Measurements from ENCODE around the gene AMPH. TPM values are rescaled to one million over a fixed set of nuclear protein-coding genes. Genes with fewer than 3 reads are reported as not detected.
"Not testable (repeated sequence)": the region's sequence is repeated elsewhere in the genome, so short reads cannot be mapped to it uniquely, and the experiment has no call there.

The AMPH gene
- total RNA-seq, 1 donor from 2014 or later: 1.8 TPM

DNA sequence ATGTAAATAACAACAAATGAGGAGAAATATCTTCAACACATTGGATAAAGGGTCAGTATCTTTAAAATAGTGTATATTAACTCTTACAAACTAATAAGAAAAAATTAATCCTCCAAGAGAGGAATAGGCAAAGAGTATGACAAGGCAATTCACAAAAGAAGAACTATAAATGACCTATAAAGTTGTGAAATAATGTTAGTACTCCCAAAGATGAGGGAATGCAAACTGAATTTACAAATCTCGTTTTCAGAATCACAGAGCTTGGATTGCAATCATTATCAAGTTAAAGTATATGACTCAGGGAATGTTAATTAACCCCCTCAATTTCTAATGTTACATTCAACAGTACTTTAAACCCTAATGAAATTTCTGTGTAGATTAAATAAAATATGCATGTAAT is 270.4 kb downstream of the AMPH start:
- H3K27ac Mint-ChIP-seq: no peak overlapping the region
- TF ChIP-seq, protein P1, sequence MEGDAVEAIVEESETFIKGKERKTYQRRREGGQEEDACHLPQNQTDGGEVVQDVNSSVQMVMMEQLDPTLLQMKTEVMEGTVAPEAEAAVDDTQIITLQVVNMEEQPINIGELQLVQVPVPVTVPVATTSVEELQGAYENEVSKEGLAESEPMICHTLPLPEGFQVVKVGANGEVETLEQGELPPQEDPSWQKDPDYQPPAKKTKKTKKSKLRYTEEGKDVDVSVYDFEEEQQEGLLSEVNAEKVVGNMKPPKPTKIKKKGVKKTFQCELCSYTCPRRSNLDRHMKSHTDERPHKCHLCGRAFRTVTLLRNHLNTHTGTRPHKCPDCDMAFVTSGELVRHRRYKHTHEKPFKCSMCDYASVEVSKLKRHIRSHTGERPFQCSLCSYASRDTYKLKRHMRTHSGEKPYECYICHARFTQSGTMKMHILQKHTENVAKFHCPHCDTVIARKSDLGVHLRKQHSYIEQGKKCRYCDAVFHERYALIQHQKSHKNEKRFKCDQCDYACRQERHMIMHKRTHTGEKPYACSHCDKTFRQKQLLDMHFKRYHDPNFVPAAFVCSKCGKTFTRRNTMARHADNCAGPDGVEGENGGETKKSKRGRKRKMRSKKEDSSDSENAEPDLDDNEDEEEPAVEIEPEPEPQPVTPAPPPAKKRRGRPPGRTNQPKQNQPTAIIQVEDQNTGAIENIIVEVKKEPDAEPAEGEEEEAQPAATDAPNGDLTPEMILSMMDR (IDR thresholded peaks at IDR 0.05; ENCODE audit: unreplicated experiment): no peak
- H3K9me3 Mint-ChIP-seq (ENCODE audit: low read depth): no peaks in the 10 kb centered on the region
- no peaks in the 10 kb centered on the region for H3K27me3 Mint-ChIP-seq
- no peak for DNase-seq (ENCODE audit: low spot score, unreplicated experiment)
- no peaks in the 10 kb centered on the region for H3K4me1 Mint-ChIP-seq (ENCODE audit: low read depth)
- H3K36me3 Mint-ChIP-seq (ENCODE audit: insufficient read depth): no peaks in the 10 kb centered on the region
- no peak overlapping the region for H3K4me3 Mint-ChIP-seq (ENCODE audit: low read depth)

DNA sequence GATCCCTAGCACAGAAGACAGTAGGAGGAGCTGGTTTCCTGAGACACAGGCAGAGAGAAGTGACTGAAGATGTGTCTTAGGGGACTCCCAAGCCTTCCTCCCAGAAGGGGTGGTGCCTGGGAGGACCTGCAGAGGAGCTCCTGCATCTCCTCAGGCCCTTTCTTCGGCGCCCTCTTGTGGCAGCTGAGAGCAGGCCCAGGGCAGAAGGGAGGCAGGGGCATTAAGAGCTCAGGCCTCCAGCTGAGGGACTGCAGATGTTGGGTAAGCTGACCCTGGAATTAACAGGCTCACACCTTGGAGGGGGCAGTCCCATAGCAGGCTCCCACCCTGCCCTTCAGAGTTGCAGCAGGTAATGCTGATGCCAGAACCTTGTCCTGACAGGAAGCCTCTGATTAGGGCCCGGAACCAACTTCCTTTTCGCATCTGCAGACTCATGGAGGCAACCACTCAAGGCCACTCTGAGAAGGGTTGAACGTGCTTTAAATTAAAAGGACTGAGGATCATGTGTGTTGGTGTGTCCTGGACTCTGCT is 272.0 kb downstream of the AMPH start:
- H3K4me3 Mint-ChIP-seq (ENCODE audit: low read depth); H3K36me3 Mint-ChIP-seq (ENCODE audit: insufficient read depth); H3K27ac Mint-ChIP-seq; H3K9me3 Mint-ChIP-seq (ENCODE audit: low read depth); DNase-seq (ENCODE audit: low spot score, unreplicated experiment); H3K27me3 Mint-ChIP-seq; H3K4me1 Mint-ChIP-seq (ENCODE audit: low read depth): not testable (repeated sequence)
- TF ChIP-seq, protein P1 (IDR thresholded peaks at IDR 0.05; ENCODE audit: unreplicated experiment): peak; percentile 51

DNA sequence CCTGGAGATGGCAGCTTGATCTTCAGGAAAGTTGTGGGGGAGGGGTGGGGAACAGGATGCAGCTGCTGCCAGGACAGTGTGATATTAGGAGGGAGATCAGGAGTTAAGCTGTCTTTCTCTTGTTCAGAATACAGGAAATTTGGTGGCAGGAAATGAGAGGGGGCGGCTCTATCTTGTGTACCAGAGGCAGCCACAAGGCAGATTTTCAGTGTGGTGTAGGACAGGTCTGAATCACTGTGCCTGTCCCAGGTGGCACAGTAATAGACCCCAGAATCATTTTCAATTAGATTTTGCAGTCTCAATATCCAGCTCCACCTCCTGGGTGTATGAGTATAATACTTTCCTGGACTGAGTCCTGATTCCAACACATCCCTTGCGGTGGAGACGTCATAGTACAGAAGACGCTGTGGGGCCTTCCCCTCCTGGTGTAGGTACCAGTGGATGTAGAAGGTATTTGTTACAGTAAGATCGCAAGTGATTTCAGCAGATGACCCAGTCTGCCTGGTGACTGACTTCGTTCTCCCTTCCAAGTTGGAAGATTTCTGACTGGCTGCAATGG is 272.8 kb downstream of the AMPH start:
- not testable (repeated sequence) for H3K9me3 Mint-ChIP-seq (ENCODE audit: low read depth); H3K4me3 Mint-ChIP-seq (ENCODE audit: low read depth); DNase-seq (ENCODE audit: low spot score, unreplicated experiment)

DNA sequence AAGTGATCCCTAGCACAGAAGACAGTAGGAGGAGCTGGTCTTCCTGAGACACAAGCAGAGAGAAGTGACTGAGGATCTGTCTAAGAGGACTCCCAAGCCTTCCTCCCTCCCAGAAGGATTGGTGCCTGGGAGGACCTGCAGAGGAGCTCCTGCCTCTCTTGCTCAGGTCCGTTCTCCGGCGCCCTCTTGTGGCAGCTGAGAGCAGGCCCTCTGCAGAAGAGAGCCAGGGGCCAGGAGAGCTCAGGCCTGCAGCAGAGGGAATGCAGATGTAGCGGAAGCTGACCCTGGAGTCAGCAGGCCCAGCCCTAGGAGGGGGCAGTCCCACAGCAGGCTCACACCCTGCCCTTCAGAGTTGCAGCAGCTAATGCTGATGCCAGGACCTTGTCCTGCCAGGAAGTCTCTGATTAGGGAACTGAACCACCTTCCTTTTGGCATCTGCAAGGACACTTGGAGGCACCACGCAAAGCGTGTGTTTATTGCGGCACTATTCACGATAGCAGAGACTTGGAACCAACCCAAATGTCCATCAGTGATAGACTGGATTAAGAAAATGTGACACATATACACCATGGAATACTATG is 276.8 kb downstream of the AMPH start:
- not testable (repeated sequence) for H3K4me3 Mint-ChIP-seq (ENCODE audit: low read depth); H3K4me1 Mint-ChIP-seq (ENCODE audit: low read depth); H3K27me3 Mint-ChIP-seq; H3K9me3 Mint-ChIP-seq (ENCODE audit: low read depth); H3K27ac Mint-ChIP-seq; H3K36me3 Mint-ChIP-seq (ENCODE audit: insufficient read depth)
- TF ChIP-seq, protein P1 (IDR thresholded peaks at IDR 0.05; ENCODE audit: unreplicated experiment): peak; percentile 47
- peak; percentile 42 for DNase-seq (ENCODE audit: low spot score, unreplicated experiment)

More for the DNA sequence above, 272.8 kb downstream of the AMPH start:
- not testable (repeated sequence) for H3K36me3 Mint-ChIP-seq (ENCODE audit: insufficient read depth); H3K27ac Mint-ChIP-seq; H3K4me1 Mint-ChIP-seq (ENCODE audit: low read depth); H3K27me3 Mint-ChIP-seq

DNA sequence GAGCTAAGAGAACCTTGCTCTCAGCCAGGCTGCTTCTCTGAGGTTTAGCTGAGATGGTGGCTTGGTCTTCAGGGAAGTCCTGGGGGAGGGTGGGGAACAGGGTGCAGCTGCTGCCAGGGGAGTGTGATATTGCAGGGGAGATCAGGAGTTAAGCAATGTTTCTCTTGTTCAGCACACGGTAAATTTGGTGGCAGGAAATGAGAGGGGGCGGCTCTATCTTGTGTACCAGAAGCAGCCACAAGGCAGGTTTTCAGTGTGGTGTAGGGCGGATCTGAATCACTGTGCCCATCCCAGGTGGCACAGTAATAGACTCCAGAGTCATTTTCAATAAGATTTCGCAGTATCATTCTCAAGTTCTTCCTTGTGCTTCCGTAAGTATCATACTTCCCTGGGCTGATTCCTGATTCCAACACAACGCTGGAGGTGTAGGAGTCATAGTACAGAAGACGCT is 277.7 kb downstream of the AMPH start:
- H3K27ac Mint-ChIP-seq; H3K36me3 Mint-ChIP-seq (ENCODE audit: insufficient read depth); H3K9me3 Mint-ChIP-seq (ENCODE audit: low read depth); H3K4me1 Mint-ChIP-seq (ENCODE audit: low read depth); H3K27me3 Mint-ChIP-seq; H3K4me3 Mint-ChIP-seq (ENCODE audit: low read depth); DNase-seq (ENCODE audit: low spot score, unreplicated experiment): not testable (repeated sequence)

DNA sequence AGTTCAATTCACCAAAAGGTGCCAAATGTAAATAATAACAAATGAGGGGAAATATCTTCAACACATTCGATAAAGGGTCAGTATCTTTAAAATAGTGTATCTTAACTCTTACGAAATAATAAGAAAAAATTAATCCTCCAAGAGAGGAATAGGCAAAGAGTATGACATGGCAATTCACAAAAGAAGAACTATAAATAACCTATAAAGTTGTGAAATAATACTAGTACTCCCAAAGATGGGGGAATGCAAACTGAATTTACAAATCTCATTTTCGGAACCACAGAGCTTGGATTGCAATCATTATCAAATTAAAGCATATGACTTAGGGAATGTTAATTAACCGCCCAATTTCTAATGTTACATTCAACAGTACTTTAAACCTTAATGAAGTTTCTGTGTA is 279.6 kb downstream of the AMPH start:
- H3K9me3 Mint-ChIP-seq (ENCODE audit: low read depth): no peaks in the 10 kb centered on the region
- H3K36me3 Mint-ChIP-seq (ENCODE audit: insufficient read depth): no peaks in the 10 kb centered on the region
- DNase-seq (ENCODE audit: low spot score, unreplicated experiment): no peak
- H3K27ac Mint-ChIP-seq: no peak overlapping the region
- no peaks in the 10 kb centered on the region for H3K27me3 Mint-ChIP-seq
- no peaks in the 10 kb centered on the region for H3K4me1 Mint-ChIP-seq (ENCODE audit: low read depth)
- no peak overlapping the region for H3K4me3 Mint-ChIP-seq (ENCODE audit: low read depth)
- TF ChIP-seq, protein P1 (IDR thresholded peaks at IDR 0.05; ENCODE audit: unreplicated experiment): no peak

DNA sequence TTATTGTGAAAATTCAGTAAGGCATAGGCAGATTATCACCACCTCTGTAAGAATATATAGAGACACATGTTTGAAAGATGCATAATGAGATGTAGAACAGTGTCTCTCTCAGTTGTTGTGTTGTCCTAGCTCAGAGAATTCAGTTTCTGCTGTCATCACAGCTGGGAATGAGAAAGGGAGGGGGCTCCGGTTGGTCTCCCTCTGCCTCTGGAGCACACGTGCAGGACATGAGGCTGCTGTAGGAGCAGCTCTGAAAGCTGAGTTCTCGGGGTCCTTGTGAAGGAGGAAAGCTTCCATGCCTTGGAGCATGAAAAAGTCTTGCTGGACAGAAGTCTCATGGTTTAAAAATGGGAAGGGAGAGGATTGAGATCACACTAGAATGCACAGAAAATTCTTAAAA is 280.4 kb downstream of the AMPH start:
- not testable (repeated sequence) for H3K27me3 Mint-ChIP-seq; DNase-seq (ENCODE audit: low spot score, unreplicated experiment); H3K36me3 Mint-ChIP-seq (ENCODE audit: insufficient read depth); H3K9me3 Mint-ChIP-seq (ENCODE audit: low read depth); H3K4me3 Mint-ChIP-seq (ENCODE audit: low read depth); H3K4me1 Mint-ChIP-seq (ENCODE audit: low read depth); H3K27ac Mint-ChIP-seq

All from progenitor cell of endocrine pancreas (in vitro differentiated cells).